ENCODE measurements around the gene INS.

Gene INS

DNA sequence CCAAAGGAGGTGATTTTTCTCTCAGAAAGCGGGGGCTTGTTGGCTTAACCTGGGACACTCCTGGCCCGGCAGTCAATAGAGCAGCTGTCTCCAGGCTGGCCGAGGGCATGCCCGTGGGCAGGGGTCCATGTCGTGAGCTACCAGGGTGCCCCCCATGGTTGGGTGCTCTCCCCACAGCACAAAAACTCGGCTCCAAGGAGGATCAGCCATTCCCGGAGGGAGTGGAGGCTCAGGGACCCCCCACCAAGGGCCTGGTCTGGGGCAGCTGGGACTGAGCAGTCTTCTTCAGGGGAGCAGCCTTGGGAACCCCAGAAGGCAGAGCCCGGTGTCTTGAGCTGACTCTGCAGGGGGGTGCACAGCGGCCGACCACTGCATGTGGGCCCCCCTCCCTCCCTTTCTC is 31.4 kb upstream of the INS start:
- DNase-seq (ENCODE audit: low read depth): no peak
- no peak overlapping the region for H3K4me3 ChIP-seq (ENCODE audit: low read length)
- TF ChIP-seq, protein P1, sequence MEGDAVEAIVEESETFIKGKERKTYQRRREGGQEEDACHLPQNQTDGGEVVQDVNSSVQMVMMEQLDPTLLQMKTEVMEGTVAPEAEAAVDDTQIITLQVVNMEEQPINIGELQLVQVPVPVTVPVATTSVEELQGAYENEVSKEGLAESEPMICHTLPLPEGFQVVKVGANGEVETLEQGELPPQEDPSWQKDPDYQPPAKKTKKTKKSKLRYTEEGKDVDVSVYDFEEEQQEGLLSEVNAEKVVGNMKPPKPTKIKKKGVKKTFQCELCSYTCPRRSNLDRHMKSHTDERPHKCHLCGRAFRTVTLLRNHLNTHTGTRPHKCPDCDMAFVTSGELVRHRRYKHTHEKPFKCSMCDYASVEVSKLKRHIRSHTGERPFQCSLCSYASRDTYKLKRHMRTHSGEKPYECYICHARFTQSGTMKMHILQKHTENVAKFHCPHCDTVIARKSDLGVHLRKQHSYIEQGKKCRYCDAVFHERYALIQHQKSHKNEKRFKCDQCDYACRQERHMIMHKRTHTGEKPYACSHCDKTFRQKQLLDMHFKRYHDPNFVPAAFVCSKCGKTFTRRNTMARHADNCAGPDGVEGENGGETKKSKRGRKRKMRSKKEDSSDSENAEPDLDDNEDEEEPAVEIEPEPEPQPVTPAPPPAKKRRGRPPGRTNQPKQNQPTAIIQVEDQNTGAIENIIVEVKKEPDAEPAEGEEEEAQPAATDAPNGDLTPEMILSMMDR (conservative IDR thresholded peaks at IDR 0.05; ENCODE audit: low read depth, low read length): no peak

DNA sequence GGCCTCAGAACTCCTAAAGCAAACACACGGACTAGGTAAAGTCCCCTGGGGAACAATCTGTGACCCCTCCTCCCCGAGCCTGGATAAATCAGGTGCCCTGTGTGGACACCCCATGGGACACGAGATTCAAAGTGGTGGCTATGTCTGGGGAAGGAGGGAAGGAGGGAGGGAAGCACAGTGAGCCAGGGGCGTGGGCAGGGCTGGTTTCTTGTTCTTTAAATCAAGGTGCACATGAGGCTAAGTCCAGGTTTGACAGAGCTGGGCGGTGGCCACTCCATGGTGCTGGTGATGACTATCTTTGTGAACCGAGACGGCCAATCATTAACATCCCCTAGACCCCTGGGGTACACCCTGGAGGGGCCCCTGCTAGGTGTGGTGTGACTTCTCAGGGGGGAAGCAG is 30.9 kb upstream of the INS start:
- TF ChIP-seq, protein P1 (conservative IDR thresholded peaks at IDR 0.05; ENCODE audit: low read depth, low read length): no peak
- no peak overlapping the region for H3K4me3 ChIP-seq (ENCODE audit: low read length)
- no peak for DNase-seq (ENCODE audit: low read depth)

DNA sequence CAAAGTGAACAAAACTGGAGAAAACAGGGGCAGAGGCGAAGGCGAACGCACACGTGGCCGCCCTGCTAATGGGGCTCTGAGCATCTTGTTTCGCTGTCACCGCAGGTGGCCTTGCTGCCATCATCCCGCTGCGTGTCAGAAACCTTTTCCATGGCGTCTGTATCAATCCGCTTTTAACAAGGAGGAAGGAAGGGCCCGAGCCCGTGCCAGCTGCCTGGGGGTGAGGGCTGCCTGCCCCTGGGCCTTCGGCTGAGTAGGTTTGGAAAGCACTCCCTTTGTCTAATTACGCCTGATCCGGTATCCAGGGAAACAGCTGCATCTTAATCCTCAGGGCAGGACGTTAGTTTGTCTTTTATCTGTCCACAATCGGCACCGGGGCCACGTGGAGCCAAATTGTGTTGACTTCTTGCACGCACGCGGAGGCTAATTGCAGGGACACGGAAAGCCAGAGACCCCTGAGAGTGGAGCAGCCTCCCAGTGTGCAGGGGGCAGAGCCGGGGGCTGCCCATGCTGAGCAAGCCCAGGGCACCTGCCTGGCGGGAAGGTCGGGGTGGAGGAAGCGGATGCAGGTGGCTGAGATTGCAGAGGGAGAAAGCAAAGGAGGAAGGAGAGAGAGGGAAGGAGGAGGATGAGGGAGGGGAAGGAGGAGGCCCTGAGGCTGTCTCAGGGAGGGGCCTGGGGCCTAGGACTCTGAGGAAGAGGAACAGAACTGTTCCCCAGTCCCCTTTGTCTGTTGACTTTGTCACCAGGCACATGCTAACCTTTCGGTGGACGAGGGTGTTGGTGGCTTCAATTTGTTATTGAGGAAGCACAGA is 29.9 kb upstream of the INS start:
- DNase-seq (ENCODE audit: low read depth): no peak
- H3K4me3 ChIP-seq (ENCODE audit: low read length): no peak overlapping the region
- TF ChIP-seq, protein P1 (conservative IDR thresholded peaks at IDR 0.05; ENCODE audit: low read depth, low read length): no peak

DNA sequence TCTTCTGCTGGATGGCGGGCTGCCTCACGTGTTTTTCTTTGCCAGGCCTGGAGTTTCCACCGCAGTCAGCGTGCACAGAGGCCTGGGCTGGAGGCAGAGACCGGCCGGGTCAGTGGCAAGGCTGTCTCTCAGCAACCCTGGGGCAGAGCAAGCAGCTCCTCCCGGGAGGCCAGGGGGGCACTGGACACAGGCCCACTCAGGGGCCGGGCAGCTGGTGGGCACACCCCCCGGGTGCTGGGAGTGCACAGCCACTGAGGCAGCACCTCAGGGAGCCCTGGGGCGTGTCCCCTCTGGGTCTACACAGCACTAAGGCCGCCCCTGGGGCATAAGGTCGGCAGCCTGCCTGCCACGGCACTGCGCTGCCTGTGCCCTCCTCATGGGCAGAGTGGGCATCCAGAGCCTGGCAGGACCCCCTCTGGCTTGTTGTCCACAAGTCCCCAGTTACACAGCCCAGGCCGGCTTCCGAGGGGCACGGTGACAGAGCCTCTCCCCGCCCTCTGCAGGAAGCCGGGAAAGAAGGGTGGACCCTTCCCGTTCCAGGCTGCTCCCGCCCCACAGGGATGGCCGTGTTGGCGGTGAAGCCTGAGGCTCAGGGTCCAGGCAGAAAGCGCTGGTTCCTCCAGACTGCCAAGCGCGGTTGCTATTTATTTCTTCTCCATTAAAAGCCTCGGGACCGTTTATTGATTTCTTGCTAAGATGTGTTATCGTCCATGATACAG is 29.1 kb upstream of the INS start:
- TF ChIP-seq, protein P1 (conservative IDR thresholded peaks at IDR 0.05; ENCODE audit: low read depth, low read length): no peak
- no peak overlapping the region for H3K4me3 ChIP-seq (ENCODE audit: low read length)

DNA sequence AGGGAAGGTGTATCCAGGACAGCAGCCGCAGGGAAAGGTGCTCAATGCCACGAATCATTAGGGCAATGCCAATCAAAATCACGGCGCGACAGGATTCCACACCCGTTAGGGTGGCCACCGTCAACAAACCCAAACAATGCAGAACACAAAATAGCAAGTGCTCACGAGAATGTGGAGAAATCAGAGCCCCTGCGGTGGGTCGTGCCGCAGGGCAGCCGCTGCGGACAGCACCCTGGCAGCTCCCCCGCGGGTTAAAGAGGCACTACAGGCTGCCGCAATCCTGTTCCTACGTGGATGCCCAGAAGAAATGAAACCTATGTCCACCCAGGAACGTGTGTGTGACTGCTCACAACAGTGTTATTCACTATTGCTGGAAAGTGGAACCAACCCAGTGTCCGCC is 27.7 kb upstream of the INS start:
- TF ChIP-seq, protein P1 (conservative IDR thresholded peaks at IDR 0.05; ENCODE audit: low read depth, low read length): no peak
- no peak overlapping the region for H3K4me3 ChIP-seq (ENCODE audit: low read length)
- DNase-seq (ENCODE audit: low read depth): no peak

More for the DNA sequence above, 29.1 kb upstream of the INS start:
- no peak for DNase-seq (ENCODE audit: low read depth)

DNA sequence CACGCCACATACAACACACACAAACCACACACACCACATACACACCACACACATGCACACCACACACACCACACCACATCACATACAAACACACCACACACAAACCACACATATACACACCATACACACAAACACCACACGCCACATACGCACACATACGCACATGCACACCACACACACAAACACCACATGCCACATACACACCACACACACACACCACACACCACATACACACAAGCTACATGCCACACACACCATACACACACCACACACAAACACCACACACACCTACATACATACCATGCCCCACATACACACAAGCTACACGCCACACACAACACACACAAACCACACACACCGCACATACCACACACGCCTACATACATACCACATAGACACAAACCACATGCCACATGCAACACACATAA is 26.3 kb upstream of the INS start:
- no peak for DNase-seq (ENCODE audit: low read depth)
- TF ChIP-seq, protein P1 (conservative IDR thresholded peaks at IDR 0.05; ENCODE audit: low read depth, low read length): no peak
- H3K4me3 ChIP-seq (ENCODE audit: low read length): no peak overlapping the region
